HCEC 1CT (cell line): ENCODE results near the gene ZNF619.
"Not testable (repeated sequence)": the region's sequence is repeated elsewhere in the genome, so short reads cannot be mapped to it uniquely, and the experiment has no call there.

Source experiments
- DNase-seq: peaks from one replicate; pipeline ENCODE4 v3.0.0-alpha.2; 2017

ZNF619 gene

GRCh38 chr3:40476478-40477470 is at the start of gene ZNF619:
TSS of gene ZNF619 (plus strand) at chr3:40477122. CDS start at chr3:40477980, 858 bp downstream.
- DNase-seq, result peak; percentile 65

- peak; percentile 7 for DNase-seq
Observed at GRCh38 chr3:40432793-40433192, 44.1 kb upstream of the ZNF619 start.

GRCh38 chr3:40437889-40438288 is 39.0 kb upstream of the ZNF619 start:
- no peak for DNase-seq

- no peak for DNase-seq
Observed at GRCh38 chr3:40445062-40445461, 31.9 kb upstream of the ZNF619 start.

- DNase-seq, result no peak
Observed at GRCh38 chr3:40445880-40446279, 31.0 kb upstream of the ZNF619 start.

GRCh38 chr3:40450438-40450837 is 26.5 kb upstream of the ZNF619 start:
- DNase-seq, result no peak

GRCh38 chr3:40451551-40451950 is 25.4 kb upstream of the ZNF619 start:
- peak; percentile 7 for DNase-seq

GRCh38 chr3:40452057-40452456 is 24.9 kb upstream of the ZNF619 start:
- DNase-seq, result no peak

- no peak for DNase-seq
Observed at GRCh38 chr3:40452562-40452875, 24.4 kb upstream of the ZNF619 start.

GRCh38 chr3:40452876-40453730 is 23.8 kb upstream of the ZNF619 start:
- peak; percentile 99 for DNase-seq

GRCh38 chr3:40453933-40454332 is 23.0 kb upstream of the ZNF619 start:
- DNase-seq, result no peak

GRCh38 chr3:40455328-40455727 is 21.6 kb upstream of the ZNF619 start:
- DNase-seq, result no peak

- DNase-seq, result no peak
Observed at GRCh38 chr3:40456279-40456939, 20.5 kb upstream of the ZNF619 start.

GRCh38 chr3:40456940-40457823 is 19.7 kb upstream of the ZNF619 start, which contains the start of gene RPL14:
TSS of gene RPL14 (plus strand) at chr3:40457339. CDS start at chr3:40457472, 133 bp downstream.
- peak; percentile 95 for DNase-seq

- no peak for DNase-seq
Observed at GRCh38 chr3:40458473-40458872, 18.4 kb upstream of the ZNF619 start.

GRCh38 chr3:40460481-40460880 is 16.4 kb upstream of the ZNF619 start:
- not testable (repeated sequence) for DNase-seq

- no peak for DNase-seq
Observed at GRCh38 chr3:40461161-40461560, 15.8 kb upstream of the ZNF619 start.

GRCh38 chr3:40462838-40463237 is 14.1 kb upstream of the ZNF619 start:
- DNase-seq, result not testable (repeated sequence)

- DNase-seq, result no peak
Observed at GRCh38 chr3:40463579-40463978, 13.3 kb upstream of the ZNF619 start.

GRCh38 chr3:40464339-40465110 is 12.4 kb upstream of the ZNF619 start:
- DNase-seq, result no peak

GRCh38 chr3:40465111-40465407 is 11.9 kb upstream of the ZNF619 start:
- no peak for DNase-seq
